T-helper 1 cell treated with Interleukin-12 subunit alpha and Interleukin-12 subunit beta and Interleukin-4 antibody, amounts not matched to agents 30 μg/mL and 1 μg/mL, for 36 hours (primary cell): ENCODE measurements around the gene ABHD16B.
"Not testable (repeated sequence)": the region's sequence is repeated elsewhere in the genome, so short reads cannot be mapped to it uniquely, and the experiment has no call there.

Source experiments
- H3K27ac Mint-ChIP-seq: one replicate; pipeline ENCODE4 v1.8.0; 2021; ENCODE audit warnings: mild to moderate bottlenecking, mixed read lengths
- H3K27me3 Mint-ChIP-seq: one replicate; pipeline ENCODE4 v1.8.0; 2021; ENCODE audit warnings: low read depth, mixed read lengths
- H3K36me3 Mint-ChIP-seq: one replicate; pipeline ENCODE4 v1.8.0; 2021; ENCODE audit warnings: low read depth, mixed read lengths
- H3K4me1 Mint-ChIP-seq: one replicate; pipeline ENCODE4 v1.8.0; 2021; ENCODE audit warnings: low read depth, mixed read lengths
- H3K4me3 Mint-ChIP-seq: one replicate; pipeline ENCODE4 v1.8.0; 2021; ENCODE audit warnings: mild to moderate bottlenecking, moderate library complexity, mixed read lengths
- H3K9me3 Mint-ChIP-seq: one replicate; pipeline ENCODE4 v1.8.0; 2021; ENCODE audit warnings: mixed read lengths

ABHD16B gene

GRCh38 chr20:63843778-63844177 lies 17.5 kb upstream of the ABHD16B start:
- no peak overlapping the region for H3K27ac Mint-ChIP-seq
- H3K4me1 Mint-ChIP-seq: peaks cover 7% of the 10 kb centered on the region
- H3K36me3 Mint-ChIP-seq: peaks cover 2% of the 10 kb centered on the region
- H3K9me3 Mint-ChIP-seq: no peaks in the 10 kb centered on the region
- H3K4me3 Mint-ChIP-seq: no peak overlapping the region
- H3K27me3 Mint-ChIP-seq: peaks cover 35% of the 10 kb centered on the region

GRCh38 chr20:63844511-63844991 lies 16.7 kb upstream of the ABHD16B start:
- Mint-ChIP-seq H3K4me3 (no peak overlapping the region), H3K27ac (no peak overlapping the region), H3K27me3 (peaks cover 35% of the 10 kb centered on the region), H3K4me1 (peaks cover 7% of the 10 kb centered on the region), H3K9me3 (no peaks in the 10 kb centered on the region), H3K36me3 (peaks cover 2% of the 10 kb centered on the region)

GRCh38 chr20:63846128-63846771 lies 15.0 kb upstream of the ABHD16B start:
- Mint-ChIP-seq H3K36me3 (peaks cover 2% of the 10 kb centered on the region), H3K4me3 (no peak overlapping the region), H3K27me3 (peaks cover 42% of the 10 kb centered on the region), H3K9me3 (no peaks in the 10 kb centered on the region), H3K27ac (no peak overlapping the region), H3K4me1 (peaks cover 14% of the 10 kb centered on the region)

GRCh38 chr20:63846888-63847236 lies 14.4 kb upstream of the ABHD16B start:
- Mint-ChIP-seq H3K36me3 (peaks cover 2% of the 10 kb centered on the region), H3K9me3 (no peaks in the 10 kb centered on the region), H3K27ac (no peak overlapping the region), H3K27me3 (peaks cover 40% of the 10 kb centered on the region), H3K4me3 (no peak overlapping the region), H3K4me1 (peaks cover 15% of the 10 kb centered on the region)

- Mint-ChIP-seq H3K9me3 (no peaks in the 10 kb centered on the region), H3K27ac (no peak overlapping the region), H3K36me3 (peaks cover 3% of the 10 kb centered on the region), H3K4me1 (peaks cover 12% of the 10 kb centered on the region), H3K4me3 (no peak overlapping the region), H3K27me3 (peaks cover 36% of the 10 kb centered on the region)
Measured at GRCh38 chr20:63847237-63848002, 13.9 kb upstream of the ABHD16B start.

- H3K4me3 Mint-ChIP-seq: no peak overlapping the region
- H3K4me1 Mint-ChIP-seq: peaks cover 12% of the 10 kb centered on the region
- peaks cover 29% of the 10 kb centered on the region for H3K27me3 Mint-ChIP-seq
- no peaks in the 10 kb centered on the region for H3K9me3 Mint-ChIP-seq
- no peak overlapping the region for H3K27ac Mint-ChIP-seq
- H3K36me3 Mint-ChIP-seq: peaks cover 3% of the 10 kb centered on the region
Measured at GRCh38 chr20:63848003-63848911, 13.0 kb upstream of the ABHD16B start.

GRCh38 chr20:63850689-63851547 lies 10.4 kb upstream of the ABHD16B start:
- Mint-ChIP-seq H3K27ac (no peak overlapping the region), H3K4me3 (no peak overlapping the region), H3K27me3 (peaks cover 11% of the 10 kb centered on the region), H3K9me3 (no peaks in the 10 kb centered on the region), H3K36me3 (peaks cover 2% of the 10 kb centered on the region), H3K4me1 (peaks cover 10% of the 10 kb centered on the region)

DNA sequence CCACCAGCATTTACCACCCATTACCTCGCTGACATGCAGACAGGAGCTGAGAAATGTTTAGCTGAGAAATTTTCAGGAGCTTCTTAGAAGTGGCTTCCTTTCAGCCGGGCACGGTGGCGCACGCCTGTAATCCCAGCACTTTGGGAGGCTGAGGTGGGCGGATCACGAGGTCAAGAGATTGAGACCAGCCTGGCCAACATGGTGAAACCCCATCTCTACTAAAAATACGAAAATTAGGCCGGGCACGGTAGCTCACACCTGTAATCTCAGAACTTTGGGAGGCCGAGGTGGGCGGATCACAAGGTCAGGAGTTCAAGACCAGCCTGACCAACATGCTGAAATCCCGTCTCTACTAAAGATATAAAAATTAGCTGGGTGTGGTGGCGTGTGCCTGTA lies 9.8 kb upstream of the ABHD16B start:
- H3K4me1 Mint-ChIP-seq, H3K36me3 Mint-ChIP-seq, H3K4me3 Mint-ChIP-seq, H3K27ac Mint-ChIP-seq, H3K27me3 Mint-ChIP-seq, H3K9me3 Mint-ChIP-seq: not testable (repeated sequence)

- H3K27ac Mint-ChIP-seq, H3K9me3 Mint-ChIP-seq, H3K4me3 Mint-ChIP-seq, H3K4me1 Mint-ChIP-seq, H3K27me3 Mint-ChIP-seq, H3K36me3 Mint-ChIP-seq: not testable (repeated sequence)
Measured at GRCh38 chr20:63853733-63854068, 7.6 kb upstream of the ABHD16B start.

DNA sequence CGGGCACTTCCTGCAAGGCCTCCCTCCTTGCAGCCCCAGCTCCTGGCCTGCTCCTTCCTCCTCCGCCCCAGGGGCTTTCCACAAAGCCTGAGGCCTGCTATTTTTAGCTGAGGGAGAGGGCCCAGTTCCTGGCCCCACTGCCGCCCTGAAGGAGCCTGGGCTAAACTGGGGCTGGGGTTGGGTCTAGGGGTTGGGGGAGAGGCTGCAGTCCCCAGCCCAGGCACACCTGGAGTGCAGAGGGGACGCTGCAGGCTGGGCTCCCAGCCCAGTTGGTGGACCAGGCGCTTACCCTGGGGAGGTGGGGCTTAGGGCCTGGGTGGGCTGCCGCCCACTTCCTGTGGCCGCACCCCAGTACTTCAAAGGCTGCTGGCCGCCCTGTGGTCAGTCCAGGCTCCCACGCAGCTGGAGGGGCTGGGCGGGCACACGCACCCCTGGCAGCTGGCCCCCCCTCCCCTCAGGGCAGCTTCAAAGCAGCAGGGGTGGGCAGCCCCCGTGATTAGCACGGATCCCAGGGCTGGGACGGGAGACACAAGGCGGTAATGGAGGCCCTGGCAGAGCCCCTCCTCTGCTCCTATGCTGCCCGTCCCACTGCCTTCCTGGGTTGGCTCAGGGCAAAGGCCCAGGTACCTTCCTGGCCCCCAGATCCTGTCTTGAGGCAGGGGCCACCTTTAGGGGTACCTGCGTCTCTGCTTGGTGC lies 7.1 kb upstream of the ABHD16B start:
- Mint-ChIP-seq H3K36me3 (peaks cover 2% of the 10 kb centered on the region), H3K4me3 (no peak overlapping the region), H3K9me3 (no peaks in the 10 kb centered on the region), H3K4me1 (peaks cover 12% of the 10 kb centered on the region), H3K27me3 (peaks cover 7% of the 10 kb centered on the region), H3K27ac (no peak overlapping the region)

GRCh38 chr20:63854766-63855362 lies 6.4 kb upstream of the ABHD16B start:
- Mint-ChIP-seq H3K4me1 (peaks cover 12% of the 10 kb centered on the region), H3K27me3 (peaks cover 7% of the 10 kb centered on the region), H3K36me3 (peaks cover 2% of the 10 kb centered on the region), H3K27ac (no peak overlapping the region), H3K4me3 (no peak overlapping the region), H3K9me3 (no peaks in the 10 kb centered on the region)

GRCh38 chr20:63855363-63856097 lies 5.8 kb upstream of the ABHD16B start:
- Mint-ChIP-seq H3K27me3 (peaks cover 6% of the 10 kb centered on the region), H3K4me3 (no peak overlapping the region)

DNA sequence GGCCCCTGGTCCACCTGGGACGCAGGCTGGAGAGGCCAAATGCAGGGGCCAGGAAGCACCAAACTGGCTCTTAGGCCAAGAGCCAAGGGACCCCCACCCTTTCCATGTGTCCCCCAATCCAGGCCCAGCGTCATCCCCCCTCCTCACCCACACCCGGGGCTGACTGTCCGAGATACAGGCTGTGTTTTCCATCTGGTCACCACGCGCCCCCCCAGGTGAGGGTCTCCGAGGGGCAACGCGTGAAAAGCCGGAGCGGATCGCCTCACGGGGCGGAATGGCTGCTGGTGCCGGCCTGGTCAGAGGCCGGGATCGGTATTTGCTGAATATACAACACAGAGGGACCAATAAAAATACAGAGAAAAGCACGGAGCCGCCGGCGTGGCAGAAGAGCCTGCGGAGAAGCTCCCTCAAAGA lies 5.2 kb upstream of the ABHD16B start:
- peaks cover 7% of the 10 kb centered on the region for H3K36me3 Mint-ChIP-seq
- H3K9me3 Mint-ChIP-seq: no peaks in the 10 kb centered on the region
- H3K27me3 Mint-ChIP-seq: peaks cover 1% of the 10 kb centered on the region
- H3K27ac Mint-ChIP-seq: no peak overlapping the region
- H3K4me1 Mint-ChIP-seq: peaks cover 6% of the 10 kb centered on the region
- H3K4me3 Mint-ChIP-seq: no peak overlapping the region

More at GRCh38 chr20:63855363-63856097, 5.8 kb upstream of the ABHD16B start:
- Mint-ChIP-seq H3K9me3 (no peaks in the 10 kb centered on the region), H3K36me3 (peaks cover 2% of the 10 kb centered on the region), H3K27ac (no peak overlapping the region), H3K4me1 (peaks cover 11% of the 10 kb centered on the region)
